Panc1 (cell line): ENCODE data around the gene ALDH9A1. TPM values are rescaled to one million over a fixed set of nuclear protein-coding genes. Genes with fewer than 3 reads are reported as not detected.

Experiments used
- ATAC-seq: fragments of 200-7000 bp; cut with Tn5 transposase; 2 replicates; pipeline ENCODE4 v1.9.1; 2020; ENCODE audit warnings: mild to moderate bottlenecking, moderate library complexity
- BruUV-seq: library from RNA; stranded (reverse); fragments of 400-500 nt; replicated peaks from 2 replicates; lab custom pipeline; 2021; lab: Mats Ljungman, UMichigan
- CTCF ChIA-PET: fragments of 300-600 bp; sonication (Branson Sonifier 250); formaldehyde crosslinking; loops from one replicate; lab custom pipeline; 2022; ENCODE audit warnings: antibody characterized with exemption; lab: Charles Lee
- POLR2A ChIA-PET: fragments of 300-600 bp; sonication (Branson Sonifier 250); formaldehyde crosslinking; loops from one replicate; lab custom pipeline; 2022; ENCODE audit warnings: antibody characterized with exemption; lab: Charles Lee
- DNase-seq: peaks from one replicate; pipeline ENCODE4 v3.0.0-alpha.2; 2010; ENCODE audit warnings: low read depth, low spot score
- H3K27ac ChIP-seq: 2 replicates; pipeline ENCODE4 v1.5.1; 2011; ENCODE audit warnings: mild to moderate bottlenecking, low read length, inconsistent platforms
- H3K27me3 ChIP-seq: fragments of 200-500 bp; sonication (Bioruptor generic); 2 replicates; pipeline ENCODE4 v1.6.0; 2014; ENCODE audit warnings: low read length, inconsistent platforms; ENCODE audit not compliant: control insufficient read depth, insufficient read depth
- H3K36me3 ChIP-seq: fragments of 200-500 bp; sonication (Bioruptor generic); 2 replicates; pipeline ENCODE4 v1.5.1; 2014; ENCODE audit warnings: inconsistent platforms, mild to moderate bottlenecking, low read length, moderate library complexity; ENCODE audit not compliant: control insufficient read depth, insufficient read depth
- H3K4me1 ChIP-seq: 2 replicates; pipeline ENCODE4 v1.5.1; 2011; ENCODE audit warnings: inconsistent platforms, mild to moderate bottlenecking, low read length, moderate library complexity; ENCODE audit not compliant: control insufficient read depth, insufficient read depth
- H3K4me3 ChIP-seq, 2 experiments: 2 replicates each; pipeline ENCODE4 v1.5.1; 2011 to 2012; ENCODE audit warnings: low read depth in 2 of 2, low read length in 2 of 2, mild to moderate bottlenecking in 2 of 2, inconsistent platforms in 1 of 2, moderate library complexity in 1 of 2
- H3K9me3 ChIP-seq: fragments of 200-500 bp; sonication (Bioruptor generic); 2 replicates; pipeline ENCODE4 v1.5.1; 2014; ENCODE audit warnings: low read depth, mild to moderate bottlenecking, inconsistent platforms, low read length, moderate library complexity; ENCODE audit not compliant: control insufficient read depth, insufficient read depth
- CTCF ChIP-seq: fragments of 450-650 bp; IDR thresholded peaks from 2 replicates; pipeline ENCODE4 v1.5.1; 2017; ENCODE audit warnings: mild to moderate bottlenecking
- POLR2AphosphoS5 ChIP-seq: IDR thresholded peaks from 2 replicates; pipeline ENCODE4 v1.6.1; 2012; ENCODE audit warnings: mild to moderate bottlenecking, low read depth, low read length, moderate library complexity
- SIN3A ChIP-seq: IDR thresholded peaks from 2 replicates; pipeline ENCODE4 v1.6.1; 2012; ENCODE audit warnings: low read depth, mild to moderate bottlenecking, low read length, moderate library complexity, borderline replicate concordance; ENCODE audit not compliant: insufficient read depth
- TCF7L2 ChIP-seq: IDR thresholded peaks from 2 replicates; pipeline ENCODE4 v1.6.1; 2011; ENCODE audit warnings: mild to moderate bottlenecking, low read depth, low read length, inconsistent platforms
- in situ Hi-C: cut with HindIII; loops from 2 replicates; pipeline ENCODE4 v1.10.0; 2016; ENCODE audit warnings: low sequenced_read_pairs, low pct_unique_long_range_greater_than_20kb
- intact Hi-C: fragments of 100-400 bp; cut with micrococcal nuclease; formaldehyde crosslinking; loops from one replicate; pipeline ENCODE4 v1.10.0; 2022; ENCODE audit not compliant: unreplicated experiment
- total RNA-seq: library from RNA; stranded (reverse); gene quantifications from one replicate; pipeline ENCODE4 v1.2.1, GENCODE V29; 2021; ENCODE audit not compliant: unreplicated experiment
- TF ChIP-seq, protein P1 (sequence below), 2 experiments: IDR thresholded peaks; 2 replicates each; pipeline ENCODE4 v1.6.1; 2011 to 2012; ENCODE audit warnings: low read depth in 2 of 2, control low read depth in 1 of 2, low read length in 1 of 2, mild to moderate bottlenecking in 1 of 2, moderate library complexity in 1 of 2; ENCODE audit not compliant: insufficient read depth in 1 of 2

Gene ALDH9A1
- total RNA-seq, 1 experiment from 2014 or later, result 30.3 TPM

DNA sequence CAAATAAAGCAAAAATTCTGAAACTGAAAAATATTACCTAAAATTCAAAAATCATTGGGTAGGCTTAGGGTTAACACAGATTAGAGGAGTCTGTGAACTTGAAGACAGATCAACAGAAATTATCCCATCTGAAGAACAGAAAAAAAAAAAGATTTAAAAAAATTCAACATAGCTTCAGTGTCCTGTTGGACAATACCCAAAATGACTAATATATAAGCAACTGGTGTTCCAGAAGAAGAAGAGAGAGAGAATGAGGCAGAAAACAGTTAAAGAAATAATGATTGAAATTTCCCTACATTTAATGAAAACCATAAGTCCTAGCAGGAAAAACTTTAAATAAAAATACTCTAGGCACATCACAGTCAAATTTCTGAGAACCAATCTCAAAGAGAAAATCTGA lies 38.8 kb upstream of the ALDH9A1 start:
- in situ Hi-C loops, result no loop called here
- ChIA-PET CTCF (interaction anchor here (0.6 kb wide), 1 partner anchor 18 kb away, joined by 3 read pairs; no protein-coding TSS in a partner anchor), POLR2A (no interaction called here)
- H3K4me1 ChIP-seq, result no peaks in the 10 kb centered on the region
- H3K4me3 ChIP-seq, result no peak overlapping the region
- H3K36me3 ChIP-seq, result peaks cover 8% of the 10 kb centered on the region; the same call in 1 of the 2 replicates
- no peaks in the 10 kb centered on the region for H3K9me3 ChIP-seq
- ATAC-seq (no peak), DNase-seq (no peak)
- no peak overlapping the region for H3K27ac ChIP-seq
- TF ChIP-seq SIN3A, result no peak
- TF ChIP-seq, protein P1, sequence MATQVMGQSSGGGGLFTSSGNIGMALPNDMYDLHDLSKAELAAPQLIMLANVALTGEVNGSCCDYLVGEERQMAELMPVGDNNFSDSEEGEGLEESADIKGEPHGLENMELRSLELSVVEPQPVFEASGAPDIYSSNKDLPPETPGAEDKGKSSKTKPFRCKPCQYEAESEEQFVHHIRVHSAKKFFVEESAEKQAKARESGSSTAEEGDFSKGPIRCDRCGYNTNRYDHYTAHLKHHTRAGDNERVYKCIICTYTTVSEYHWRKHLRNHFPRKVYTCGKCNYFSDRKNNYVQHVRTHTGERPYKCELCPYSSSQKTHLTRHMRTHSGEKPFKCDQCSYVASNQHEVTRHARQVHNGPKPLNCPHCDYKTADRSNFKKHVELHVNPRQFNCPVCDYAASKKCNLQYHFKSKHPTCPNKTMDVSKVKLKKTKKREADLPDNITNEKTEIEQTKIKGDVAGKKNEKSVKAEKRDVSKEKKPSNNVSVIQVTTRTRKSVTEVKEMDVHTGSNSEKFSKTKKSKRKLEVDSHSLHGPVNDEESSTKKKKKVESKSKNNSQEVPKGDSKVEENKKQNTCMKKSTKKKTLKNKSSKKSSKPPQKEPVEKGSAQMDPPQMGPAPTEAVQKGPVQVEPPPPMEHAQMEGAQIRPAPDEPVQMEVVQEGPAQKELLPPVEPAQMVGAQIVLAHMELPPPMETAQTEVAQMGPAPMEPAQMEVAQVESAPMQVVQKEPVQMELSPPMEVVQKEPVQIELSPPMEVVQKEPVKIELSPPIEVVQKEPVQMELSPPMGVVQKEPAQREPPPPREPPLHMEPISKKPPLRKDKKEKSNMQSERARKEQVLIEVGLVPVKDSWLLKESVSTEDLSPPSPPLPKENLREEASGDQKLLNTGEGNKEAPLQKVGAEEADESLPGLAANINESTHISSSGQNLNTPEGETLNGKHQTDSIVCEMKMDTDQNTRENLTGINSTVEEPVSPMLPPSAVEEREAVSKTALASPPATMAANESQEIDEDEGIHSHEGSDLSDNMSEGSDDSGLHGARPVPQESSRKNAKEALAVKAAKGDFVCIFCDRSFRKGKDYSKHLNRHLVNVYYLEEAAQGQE (IDR thresholded peaks at IDR 0.05; ENCODE audit: insufficient read depth in 1 of 2, low read depth in 2 of 2, low read length in 1 of 2), result no peak
- no TSS peak for BruUV-seq
- intact Hi-C loops, result no loop called here
- no peaks in the 10 kb centered on the region for H3K27me3 ChIP-seq

- Histone ChIP-seq H3K4me3 (no peak overlapping the region), H3K36me3 (no peaks in the 10 kb centered on the region), H3K4me1 (no peaks in the 10 kb centered on the region), H3K9me3 (no peaks in the 10 kb centered on the region), H3K27ac (no peak overlapping the region), H3K27me3 (no peaks in the 10 kb centered on the region)
- in situ Hi-C loops (no loop called here), intact Hi-C loops (no loop called here)
- DNase-seq (no peak), ATAC-seq (no peak)
- no TSS peak for BruUV-seq
- ChIA-PET CTCF (no interaction called here), POLR2A (interaction anchor here (0.7 kb wide), 1 partner anchor 21 kb away, joined by 6 read pairs; no protein-coding TSS in a partner anchor)
- TF ChIP-seq CTCF, result no peak
- no peak for TF ChIP-seq TCF7L2
- TF ChIP-seq POLR2AphosphoS5, result no peak
- TF ChIP-seq SIN3A, result no peak
- TF ChIP-seq, protein P1 (IDR thresholded peaks at IDR 0.05; ENCODE audit: insufficient read depth in 1 of 2, low read depth in 2 of 2, low read length in 1 of 2), result no peak
Measured at GRCh38 chr1:165734906-165735305, 36.5 kb upstream of the ALDH9A1 start.
